ENCODE measurements around the gene NPC1. TPM values are rescaled to one million over a fixed set of nuclear protein-coding genes. Genes with fewer than 3 reads are reported as not detected.

The NPC1 gene
- total RNA-seq, 1 donor from 2014 or later = 43.3 TPM

GRCh38 chr18:23485386-23485785, 100.9 kb downstream of the NPC1 start:
- Mint-ChIP-seq H3K27me3 (no peaks in the 10 kb centered on the region), H3K36me3 (peaks cover 4% of the 10 kb centered on the region), H3K4me1 (ENCODE audit: unreplicated experiment) (no peaks in the 10 kb centered on the region), H3K4me3 (no peak overlapping the region), H3K27ac (no peak overlapping the region), H3K9me3 (no peaks in the 10 kb centered on the region)
- DNase-seq (ENCODE audit: extremely low spot score, unreplicated experiment) = no peak
- no peak for TF ChIP-seq CTCF (conservative IDR thresholded peaks at IDR 0.05)

- no peak for TF ChIP-seq CTCF (conservative IDR thresholded peaks at IDR 0.05)
- Mint-ChIP-seq H3K9me3 (no peaks in the 10 kb centered on the region), H3K27me3 (no peaks in the 10 kb centered on the region), H3K4me1 (ENCODE audit: unreplicated experiment) (no peaks in the 10 kb centered on the region), H3K4me3 (no peak overlapping the region), H3K36me3 (peaks cover 4% of the 10 kb centered on the region), H3K27ac (no peak overlapping the region)
- DNase-seq (ENCODE audit: extremely low spot score, unreplicated experiment) = no peak
These were observed 101.6 kb downstream of the NPC1 start for GRCh38 chr18:23484561-23485182.

Other genes starting within 250 kb of the NPC1 start
- 46.7 and 86.3 TPM in 2 replicates for gene RIOK3, start 133.2 kb downstream of the NPC1 start, total RNA-seq (ENCODE audit: low replicate concordance)
- 25.0 and 33.0 TPM in 2 replicates for gene RMC1, start 83.0 kb downstream of the NPC1 start, total RNA-seq (ENCODE audit: low replicate concordance)
- gene ANKRD29, start 76.4 kb upstream of the NPC1 start, total RNA-seq (ENCODE audit: low replicate concordance) = 2.4 and 3.5 TPM in 2 replicates
- gene LAMA3, start 102.9 kb upstream of the NPC1 start, total RNA-seq (ENCODE audit: low replicate concordance) = 9.4 and 15.3 TPM in 2 replicates